Fibroblast of lung (primary cell): ENCODE data around the gene TAF10.

Source experiments
- CTCF ChIP-seq, 2 donors: IDR thresholded peaks in 1 of 2; conservative IDR thresholded peaks in 1 of 2; 1 replicate in 1 of 2; 2 replicates in 1 of 2; pipeline ENCODE4 v1.5.1; 2011 to 2012; ENCODE audit warnings: low read length in 2 of 2, control low read depth in 1 of 2, inconsistent platforms in 1 of 2, low read depth in 1 of 2, mild to moderate bottlenecking in 1 of 2
- EZH2 ChIP-seq: IDR thresholded peaks from 2 replicates; pipeline ENCODE4 v1.5.1; 2012; ENCODE audit warnings: low read length, control low read depth, mild to moderate bottlenecking; ENCODE audit errors: missing control alignments

GRCh38 chr11:6623391-6624363 lies 11.7 kb upstream of the TAF10 start:
- TF ChIP-seq CTCF (conservative IDR thresholded peaks at IDR 0.05 in 1 of 2, IDR thresholded peaks at IDR 0.05 in 1 of 2; ENCODE audit: low read depth in 1 of 2, low read length in 2 of 2) (no peak), EZH2 (no peak)
